CD4-positive, alpha-beta T cell treated with Interleukin-6 at 100 ng/mL for 8 hours (primary cell): ENCODE data around the gene EID2.

Experiments used
- DNase-seq: peaks from one replicate; pipeline ENCODE4 v3.0.0-alpha.2; 2020; ENCODE audit warnings: mixed read lengths, low spot score

Gene EID2

GRCh38 chr19:39533791-39534190, 6.2 kb downstream of the EID2 start:
- DNase-seq = no peak

- no peak for DNase-seq
Observed at GRCh38 chr19:39533003-39533512, 6.9 kb downstream of the EID2 start.

DNA sequence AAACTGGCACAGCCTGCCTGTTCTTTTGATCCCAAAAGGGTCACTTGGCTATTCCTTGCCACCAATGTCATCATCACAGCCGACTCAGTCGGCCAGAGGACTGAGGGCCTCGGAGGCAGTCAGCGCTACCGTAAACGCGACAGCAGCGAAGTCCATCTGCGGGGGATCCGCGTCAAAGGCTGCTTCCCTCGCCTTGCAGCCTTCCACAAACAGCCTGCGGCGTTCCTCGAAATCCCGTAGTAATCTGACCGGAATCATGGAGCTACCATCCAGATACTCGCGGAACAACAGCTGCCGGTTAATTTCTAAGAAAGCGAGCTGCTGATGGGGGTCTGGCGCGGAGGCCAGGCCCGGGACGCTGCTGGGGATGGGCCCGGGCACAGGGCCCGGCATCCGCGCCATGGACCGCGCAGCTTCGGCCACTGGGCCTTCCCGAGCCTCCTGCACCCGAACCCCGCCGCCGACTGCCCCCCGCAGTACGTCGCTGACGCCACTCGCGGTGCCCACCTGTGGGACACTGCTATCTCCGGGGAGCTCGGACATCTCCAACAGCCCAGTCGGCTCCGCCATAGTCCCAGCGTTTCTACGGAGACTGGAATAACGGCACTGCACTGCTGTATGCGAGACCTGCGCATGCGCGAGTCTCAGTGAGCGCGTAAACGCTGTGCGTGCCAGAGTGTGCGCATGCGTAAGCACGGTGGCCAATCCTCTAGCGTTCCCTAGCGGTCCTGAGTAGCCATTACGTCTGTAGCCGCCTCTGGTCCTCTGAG, 7.5 kb downstream of the EID2 start, which contains the start of gene EID2B:
Gene EID2B (minus strand): TSS at position 620 of the 770 bp plus-strand sequence. CDS start 50 bp downstream, at position 570.
- peak; percentile 96 for DNase-seq

DNA sequence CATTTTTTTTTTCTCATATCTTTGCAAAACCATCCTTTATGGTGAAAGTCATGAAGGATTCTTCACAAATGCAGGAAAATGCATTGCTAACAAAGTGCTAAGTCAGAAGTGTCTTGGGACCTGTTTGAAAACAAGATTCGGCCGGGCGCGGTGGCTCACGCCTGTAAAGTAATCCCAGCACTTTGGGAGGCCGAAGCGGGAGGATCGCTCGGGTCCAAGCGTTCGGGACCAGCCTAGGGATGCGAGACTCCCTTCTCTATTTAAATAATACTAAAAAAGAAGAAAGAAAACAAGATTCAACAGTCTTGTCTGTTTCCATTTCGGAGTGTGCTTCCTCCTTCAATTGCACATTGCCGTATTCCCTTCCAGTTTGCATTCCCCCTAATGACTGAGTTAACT, 8.1 kb downstream of the EID2 start:
- DNase-seq = no peak

DNA sequence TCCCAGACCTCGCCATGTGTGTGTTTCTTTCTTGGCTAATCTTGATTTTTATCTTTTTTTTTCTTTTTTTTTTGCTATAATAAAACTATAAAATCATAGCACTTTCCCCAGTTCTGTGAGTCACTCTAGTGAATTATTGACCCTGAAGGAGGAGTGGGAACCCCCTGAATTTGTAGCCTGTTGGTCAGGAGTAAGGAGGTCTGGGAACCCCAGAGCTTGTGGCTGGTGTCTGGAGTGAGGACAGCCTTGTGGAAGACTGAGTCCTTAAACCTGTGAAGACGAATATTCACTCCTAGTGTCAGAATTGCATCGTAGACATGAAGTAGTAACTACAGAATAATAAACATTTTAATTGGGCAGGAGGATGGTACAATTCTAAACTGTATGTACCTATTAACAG, 14.8 kb downstream of the EID2 start:
- no peak for DNase-seq

GRCh38 chr19:39524495-39524894, 15.5 kb downstream of the EID2 start:
- no peak for DNase-seq

- no peak for DNase-seq
Observed at GRCh38 chr19:39520541-39521484, 19.1 kb downstream of the EID2 start.

- no peak for DNase-seq
Observed at GRCh38 chr19:39518975-39519374, 21.0 kb downstream of the EID2 start.

DNA sequence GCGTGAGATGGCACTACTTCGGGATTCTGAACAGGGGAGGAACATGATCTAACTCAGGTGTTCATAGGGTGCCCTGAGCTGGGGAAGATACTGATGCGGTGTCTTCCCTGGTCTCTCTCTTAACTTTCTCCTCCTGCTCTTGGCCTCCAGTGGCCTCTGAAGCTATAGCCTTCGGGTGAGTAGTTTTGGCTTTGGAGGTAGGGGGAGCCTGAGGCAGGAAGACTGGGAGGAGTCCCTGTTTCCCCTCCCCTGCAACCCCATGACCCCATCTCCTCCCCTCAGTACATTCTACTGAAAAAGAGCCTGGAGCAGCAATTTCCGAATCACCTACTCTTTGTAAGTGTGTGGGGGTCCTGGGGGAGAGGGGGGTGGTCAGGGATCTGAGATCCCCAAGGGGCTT, 21.5 kb downstream of the EID2 start:
- no peak for DNase-seq

DNA sequence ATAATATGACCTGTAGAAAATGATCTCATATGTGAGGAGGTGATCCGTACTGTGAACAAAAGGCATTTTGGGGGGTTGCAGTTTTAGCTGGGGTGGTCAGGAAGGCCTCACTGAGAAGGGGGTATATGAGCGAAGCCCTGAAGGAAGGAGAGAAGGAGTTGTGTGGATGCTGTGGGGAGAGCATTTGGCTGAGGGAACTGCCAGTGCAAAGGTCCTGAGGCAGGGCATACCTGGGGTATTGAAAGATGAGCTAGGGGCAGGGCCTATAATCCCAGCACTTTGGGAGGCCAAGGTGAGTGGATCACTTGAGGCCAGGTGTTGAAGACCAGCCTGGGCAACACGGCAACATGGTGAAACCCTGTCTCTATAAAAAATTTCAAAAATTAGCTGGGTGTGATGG, 22.5 kb downstream of the EID2 start:
- DNase-seq = no peak

- DNase-seq = no peak
Observed at GRCh38 chr19:39516270-39516669, 23.7 kb downstream of the EID2 start.

GRCh38 chr19:39515551-39516191, 24.3 kb downstream of the EID2 start:
- no peak for DNase-seq

- no peak for DNase-seq
Observed at GRCh38 chr19:39514840-39515550, 25.0 kb downstream of the EID2 start, which contains the start of gene SELENOV. Gene SELENOV (plus strand): TSS chr19:39515139. CDS start chr19:39515213, 74 bp downstream.

GRCh38 chr19:39512988-39513387, 27.0 kb downstream of the EID2 start:
- DNase-seq = no peak

- DNase-seq = no peak
Observed at GRCh38 chr19:39509233-39509632, 30.7 kb downstream of the EID2 start.

DNA sequence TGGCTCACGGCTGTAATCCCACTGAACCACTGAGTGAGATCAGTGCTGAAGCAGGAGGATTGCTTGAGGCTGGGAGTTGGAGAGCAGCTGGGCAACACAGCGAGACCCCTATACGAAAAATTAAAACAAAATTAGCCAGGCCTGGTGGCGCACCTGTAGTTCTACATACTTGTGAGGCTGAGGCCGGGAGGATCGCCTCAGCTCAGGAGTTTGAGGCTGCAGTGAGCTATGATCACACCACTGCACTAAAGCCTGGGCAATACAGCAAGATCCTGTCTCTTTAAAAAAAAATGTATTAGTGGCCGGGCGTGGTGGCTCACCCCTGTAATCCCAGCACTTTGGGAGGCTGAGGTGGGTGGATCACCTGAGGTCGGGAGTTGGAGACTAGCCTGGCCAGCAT, 31.3 kb downstream of the EID2 start:
- DNase-seq = no peak

DNA sequence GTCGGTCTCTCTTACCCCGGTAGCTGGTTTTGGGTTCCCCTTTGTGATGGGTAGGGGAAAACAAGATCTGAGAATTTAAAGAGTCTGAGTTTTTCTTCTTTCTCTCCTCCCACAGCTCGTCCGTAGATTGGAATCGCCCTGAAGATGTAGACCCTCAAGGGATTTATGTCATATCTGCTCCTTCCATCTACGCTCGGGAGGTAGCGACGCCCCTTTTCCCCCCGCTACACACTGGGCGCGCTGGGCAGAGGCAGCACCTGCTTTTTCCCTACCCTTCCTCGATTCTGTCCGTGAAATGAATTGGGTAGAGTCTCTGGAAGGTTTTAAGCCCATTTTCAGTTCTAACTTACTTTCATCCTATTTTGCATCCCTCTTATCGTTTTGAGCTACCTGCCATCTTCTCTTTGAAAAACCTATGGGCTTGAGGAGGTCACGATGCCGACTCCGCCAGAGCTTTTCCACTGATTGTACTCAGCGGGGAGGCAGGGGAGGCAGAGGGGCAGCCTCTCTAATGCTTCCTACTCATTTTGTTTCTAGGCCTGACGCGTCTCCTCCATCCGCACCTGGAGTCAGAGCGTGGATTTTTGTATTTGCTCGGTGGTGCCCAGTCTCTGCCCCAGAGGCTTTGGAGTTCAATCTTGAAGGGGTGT, 32.1 kb downstream of the EID2 start:
- DNase-seq = no peak

GRCh38 chr19:39506944-39507714, 32.8 kb downstream of the EID2 start:
- peak; percentile 12 for DNase-seq

DNA sequence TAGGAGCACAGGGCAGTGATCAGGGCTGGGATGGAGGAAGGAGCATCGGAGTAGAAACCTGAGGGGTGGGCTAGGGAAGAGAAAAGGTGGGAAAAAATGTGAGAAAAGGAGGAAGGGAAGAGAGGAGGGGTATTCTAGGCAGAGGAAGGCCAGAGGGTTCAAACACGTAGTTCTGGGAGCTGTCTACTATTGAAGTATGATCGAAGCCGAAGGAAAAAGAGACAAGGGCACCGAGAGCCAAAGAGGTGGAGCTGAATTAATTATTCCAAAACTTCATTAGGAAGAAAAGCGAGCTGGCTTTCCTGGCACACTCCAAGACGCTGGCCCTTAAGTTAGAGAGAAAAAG, 33.4 kb downstream of the EID2 start:
- DNase-seq = no peak
